GM21723 (cell line): ENCODE data around the gene VSX2.
"Not testable (repeated sequence)": the region's sequence is repeated elsewhere in the genome, so short reads cannot be mapped to it uniquely, and the experiment has no call there.

Experiments used
- ATAC-seq: cut with Tn5 transposase; IDR thresholded peaks from one replicate; pipeline ENCODE4 v1.9.1; 2021; ENCODE audit warnings: mild to moderate bottlenecking, moderate library complexity; ENCODE audit not compliant: unreplicated experiment

The VSX2 gene

GRCh38 chr14:74258764-74259035, 19.5 kb downstream of the VSX2 start:
- ATAC-seq: no peak

- ATAC-seq: no peak
These were observed 20.3 kb downstream of the VSX2 start for GRCh38 chr14:74259513-74259912.

- ATAC-seq: no peak
These were observed 21.4 kb downstream of the VSX2 start for GRCh38 chr14:74260525-74261233.

GRCh38 chr14:74261288-74261687, 22.0 kb downstream of the VSX2 start:
- no peak for ATAC-seq

- no peak for ATAC-seq
These were observed 22.8 kb downstream of the VSX2 start for GRCh38 chr14:74262076-74262475.

GRCh38 chr14:74263181-74263580, 23.9 kb downstream of the VSX2 start:
- no peak for ATAC-seq

GRCh38 chr14:74263921-74264320, 24.7 kb downstream of the VSX2 start:
- no peak for ATAC-seq

- ATAC-seq: no peak
These were observed 26.2 kb downstream of the VSX2 start for GRCh38 chr14:74265301-74265965.

- ATAC-seq: no peak
These were observed 28.3 kb downstream of the VSX2 start for GRCh38 chr14:74267588-74267987.

- ATAC-seq: not testable (repeated sequence)
These were observed 31.3 kb downstream of the VSX2 start for GRCh38 chr14:74270382-74271177.

- no peak for ATAC-seq
These were observed 32.1 kb downstream of the VSX2 start for GRCh38 chr14:74271365-74271764.

- no peak for ATAC-seq
These were observed 36.1 kb downstream of the VSX2 start for GRCh38 chr14:74275241-74275841.

GRCh38 chr14:74278080-74278479, 38.8 kb downstream of the VSX2 start:
- no peak for ATAC-seq

- ATAC-seq: no peak
These were observed 41.8 kb downstream of the VSX2 start for GRCh38 chr14:74281069-74281468.

- ATAC-seq: no peak
These were observed 47.5 kb downstream of the VSX2 start for GRCh38 chr14:74286736-74287135.

- no peak for ATAC-seq
These were observed 50.6 kb downstream of the VSX2 start for GRCh38 chr14:74289801-74290200.

- no peak for ATAC-seq
These were observed 51.2 kb downstream of the VSX2 start for GRCh38 chr14:74290415-74290814.

GRCh38 chr14:74292061-74292460, 52.8 kb downstream of the VSX2 start:
- no peak for ATAC-seq

- ATAC-seq: no peak
These were observed 54.4 kb downstream of the VSX2 start for GRCh38 chr14:74293606-74294005.

- no peak for ATAC-seq
These were observed 56.8 kb downstream of the VSX2 start for GRCh38 chr14:74296037-74296467.

- no peak for ATAC-seq
These were observed 58.7 kb downstream of the VSX2 start for GRCh38 chr14:74297986-74298385.
